CD14-positive monocyte (primary cell): ENCODE measurements around the gene TRPM6. TPM values are rescaled to one million over a fixed set of nuclear protein-coding genes. Genes with fewer than 3 reads are reported as not detected.
A peak's percentile ranks its signal among the peaks of the same experiment; 100 is the strongest.

ENCODE experiments used
- DNase-seq, 3 donors: peaks; one replicate each; pipeline ENCODE4 v3.0.0-alpha.2; 2011 to 2022
- H2AFZ ChIP-seq: 2 replicates; pipeline ENCODE4 v1.6.0; 2012; ENCODE audit warnings: mild to moderate bottlenecking, low read depth, low read length, inconsistent platforms; ENCODE audit not compliant: insufficient read depth, poor library complexity, severe bottlenecking
- H3K27ac ChIP-seq, 2 donors: 1 replicate in 1 of 2; 2 replicates in 1 of 2; pipeline ENCODE4 v1.5.1; 2012 to 2013; ENCODE audit warnings: low read length in 2 of 2, control low read depth in 1 of 2, inconsistent platforms in 1 of 2, low read depth in 1 of 2, mild to moderate bottlenecking in 1 of 2
- H3K27me3 ChIP-seq, 2 donors: one replicate each; pipeline versions ENCODE4 v1.6.0 to v1.6.1; 2011 to 2013; ENCODE audit warnings: low read length in 2 of 2; ENCODE audit not compliant: control insufficient read depth in 2 of 2, insufficient read depth in 2 of 2
- H3K36me3 ChIP-seq, 2 donors: replicated peaks in 1 of 2; 1 replicate in 1 of 2; 2 replicates in 1 of 2; pipeline versions ENCODE4 v1.5.1 to v1.6.1; 2012 to 2013; ENCODE audit warnings: low read length in 2 of 2, control low read depth in 1 of 2, inconsistent platforms in 1 of 2, mild to moderate bottlenecking in 1 of 2; ENCODE audit not compliant: insufficient read depth in 2 of 2, control insufficient read depth in 1 of 2
- H3K4me1 ChIP-seq, 2 donors: 1 replicate in 1 of 2; 2 replicates in 1 of 2; pipeline versions ENCODE4 v1.5.1 to v1.6.1; 2012 to 2013; ENCODE audit warnings: low read length in 2 of 2, control low read depth in 1 of 2, inconsistent platforms in 1 of 2, mild to moderate bottlenecking in 1 of 2, moderate library complexity in 1 of 2; ENCODE audit not compliant: insufficient read depth in 2 of 2, control insufficient read depth in 1 of 2
- H3K4me2 ChIP-seq: replicated peaks from 2 replicates; pipeline ENCODE3; 2012; ENCODE audit warnings: low read length, moderate library complexity, mild to moderate bottlenecking; ENCODE audit not compliant: poor library complexity, severe bottlenecking; ENCODE audit errors: extremely low read depth
- H3K4me3 ChIP-seq, 3 experiments: fragments of 200-600 bp in 1 of 3; sonication (generic) in 1 of 3; replicated peaks in 1 of 3; 1 replicate in 2 of 3; 2 replicates in 1 of 3; pipeline ENCODE4 v1.5.1; 2011 to 2013; ENCODE audit warnings: low read length in 3 of 3, mild to moderate bottlenecking in 3 of 3, control low read depth in 2 of 3, low read depth in 2 of 3, inconsistent platforms in 1 of 3, moderate library complexity in 1 of 3
- H3K79me2 ChIP-seq: 2 replicates; pipeline ENCODE4 v1.6.0; 2012; ENCODE audit warnings: mild to moderate bottlenecking, control low read depth, inconsistent platforms, low read length, moderate library complexity; ENCODE audit not compliant: insufficient read depth
- H3K9ac ChIP-seq: 2 replicates; pipeline ENCODE4 v1.6.0; 2017; ENCODE audit warnings: low read length, mild to moderate bottlenecking; ENCODE audit not compliant: insufficient read depth, poor library complexity, severe bottlenecking
- H3K9me3 ChIP-seq, 2 donors: replicated peaks in 1 of 2; 1 replicate in 1 of 2; 2 replicates in 1 of 2; pipeline versions ENCODE4 v1.5.1 to v1.6.1; 2012 to 2013; ENCODE audit warnings: low read length in 2 of 2, control low read depth in 1 of 2; ENCODE audit not compliant: control insufficient read depth in 1 of 2, insufficient read depth in 1 of 2
- H4K20me1 ChIP-seq: 2 replicates; pipeline ENCODE4 v1.6.0; 2012; ENCODE audit warnings: mild to moderate bottlenecking, low read length, control low read depth, moderate library complexity; ENCODE audit not compliant: insufficient read depth
- H3K27ac Mint-ChIP-seq, 7 donors: one replicate each; pipeline ENCODE4 v1.8.0; 2020; ENCODE audit warnings: mild to moderate bottlenecking in 7 of 7, mixed read lengths in 7 of 7, moderate library complexity in 6 of 7, inconsistent platforms in 2 of 7
- H3K27me3 Mint-ChIP-seq, 3 donors: one replicate each; pipeline ENCODE4 v1.8.0; 2021 to 2022; ENCODE audit warnings: low read depth in 3 of 3, mild to moderate bottlenecking in 3 of 3, mixed read lengths in 3 of 3, moderate library complexity in 3 of 3, inconsistent platforms in 1 of 3
- H3K36me3 Mint-ChIP-seq, 2 donors: one replicate each; pipeline ENCODE4 v1.8.0; 2020; ENCODE audit warnings: mixed read lengths in 2 of 2, inconsistent platforms in 1 of 2, mild to moderate bottlenecking in 1 of 2
- H3K4me1 Mint-ChIP-seq: one replicate; pipeline ENCODE4 v1.8.0; 2020; ENCODE audit warnings: mild to moderate bottlenecking, mixed read lengths
- H3K4me3 Mint-ChIP-seq, 2 donors: one replicate each; pipeline ENCODE4 v1.8.0; 2020; ENCODE audit warnings: mild to moderate bottlenecking in 2 of 2, mixed read lengths in 2 of 2, moderate library complexity in 1 of 2
- H3K9me3 Mint-ChIP-seq, 7 donors: one replicate each; pipeline ENCODE4 v1.8.0; 2020 to 2022; ENCODE audit warnings: mixed read lengths in 7 of 7, mild to moderate bottlenecking in 6 of 7, moderate library complexity in 6 of 7, inconsistent platforms in 2 of 7
- CTCF ChIP-seq: fragments of 200-600 bp; IDR thresholded peaks from one replicate; pipeline ENCODE4 v1.8.0; 2022; ENCODE audit warnings: antibody characterized with exemption, mild to moderate bottlenecking
- WGBS: methylation state at CpG from one replicate; pipeline ENCODE4 v1.1.5; 2013; ENCODE audit warnings: missing lambda C conversion rate; ENCODE audit not compliant: insufficient coverage; 5-methylcytosine and 5-hydroxymethylcytosine counted together
- intact Hi-C, 2 donors: fragments of 100-400 bp; cut with micrococcal nuclease; formaldehyde crosslinking; loops; one replicate each; pipeline versions ENCODE4 v1.15.0 to v1.15.1; 2023
- polyA plus RNA-seq, 3 donors: library from polyadenylated mRNA; depleted of rRNA in 1 of 3; unstranded in 2 of 3; stranded (reverse) in 1 of 3; fragments of 300-500 nt in 2 of 3; fragments of >200 nt in 1 of 3; fragmentation: Illumina TruSeq in 2 of 3; gene quantifications; 1 replicate in 2 of 3; 2 replicates in 1 of 3; pipeline ENCODE4 v1.2.3, GENCODE V29; 2012 to 2021

The TRPM6 gene
- polyA plus RNA-seq, 3 donors = not detected

- Histone ChIP-seq H3K36me3 (no peaks in the 10 kb centered on the region), H3K4me2 (no peak overlapping the region), H3K27ac (no peak overlapping the region), H3K9me3 (no peaks in the 10 kb centered on the region), H3K4me1 (no peaks in the 10 kb centered on the region), H4K20me1 (no peaks in the 10 kb centered on the region), H2AFZ (no peak overlapping the region), H3K79me2 (no peaks in the 10 kb centered on the region), H3K9ac (no peak overlapping the region), H3K4me3 (no peak overlapping the region), H3K27me3 (no peaks in the 10 kb centered on the region)
- intact Hi-C loops = no loop called here
- 0% methylated on average over 1 of the region's 8 CpGs for WGBS
- peak; percentile 39 for TF ChIP-seq CTCF
- no peak overlapping the region for H3K4me3 Mint-ChIP-seq
- no peaks in the 10 kb centered on the region for H3K9me3 Mint-ChIP-seq
- peaks cover 0 to 9% (median 3%) of the 10 kb centered on the region in 3 donors for H3K27me3 Mint-ChIP-seq
- no peak for DNase-seq
- H3K4me1 Mint-ChIP-seq = no peaks in the 10 kb centered on the region
- H3K27ac Mint-ChIP-seq = no peak overlapping the region
- no peaks in the 10 kb centered on the region for H3K36me3 Mint-ChIP-seq
Measured at GRCh38 chr9:74742792-74743730, 144.7 kb downstream of the TRPM6 start.

GRCh38 chr9:74742191-74742790 lies 145.4 kb downstream of the TRPM6 start:
- H3K9me3 Mint-ChIP-seq = no peaks in the 10 kb centered on the region
- no peaks in the 10 kb centered on the region for H3K36me3 ChIP-seq
- no peaks in the 10 kb centered on the region for H3K9me3 ChIP-seq
- no peaks in the 10 kb centered on the region for H3K4me1 Mint-ChIP-seq
- H3K4me3 ChIP-seq = no peak overlapping the region
- H3K27ac ChIP-seq = no peak overlapping the region
- H2AFZ ChIP-seq = no peak overlapping the region
- H3K9ac ChIP-seq = no peak overlapping the region
- intact Hi-C loops = no loop called here
- no peak overlapping the region for H3K27ac Mint-ChIP-seq
- no peak for DNase-seq
- H3K4me2 ChIP-seq = no peak overlapping the region
- no peak overlapping the region for H3K4me3 Mint-ChIP-seq
- H3K4me1 ChIP-seq = no peaks in the 10 kb centered on the region
- H4K20me1 ChIP-seq = no peaks in the 10 kb centered on the region
- TF ChIP-seq CTCF = no peak
- no peaks in the 10 kb centered on the region for H3K36me3 Mint-ChIP-seq
- H3K27me3 ChIP-seq = no peaks in the 10 kb centered on the region
- peaks cover 0 to 9% (median 3%) of the 10 kb centered on the region in 3 donors for H3K27me3 Mint-ChIP-seq
- H3K79me2 ChIP-seq = no peaks in the 10 kb centered on the region
- no CpG with 5 or more reads among the region's 1 CpG for WGBS
